Anterior cingulate cortex (tissue), 58 donors: ENCODE measurements around the gene PMPCB.

Source experiments
- DNase-seq, 58 donors: peaks; one replicate each; lab custom pipeline; 2025; lab: John Stamatoyannopoulos, UW

Gene PMPCB

DNA sequence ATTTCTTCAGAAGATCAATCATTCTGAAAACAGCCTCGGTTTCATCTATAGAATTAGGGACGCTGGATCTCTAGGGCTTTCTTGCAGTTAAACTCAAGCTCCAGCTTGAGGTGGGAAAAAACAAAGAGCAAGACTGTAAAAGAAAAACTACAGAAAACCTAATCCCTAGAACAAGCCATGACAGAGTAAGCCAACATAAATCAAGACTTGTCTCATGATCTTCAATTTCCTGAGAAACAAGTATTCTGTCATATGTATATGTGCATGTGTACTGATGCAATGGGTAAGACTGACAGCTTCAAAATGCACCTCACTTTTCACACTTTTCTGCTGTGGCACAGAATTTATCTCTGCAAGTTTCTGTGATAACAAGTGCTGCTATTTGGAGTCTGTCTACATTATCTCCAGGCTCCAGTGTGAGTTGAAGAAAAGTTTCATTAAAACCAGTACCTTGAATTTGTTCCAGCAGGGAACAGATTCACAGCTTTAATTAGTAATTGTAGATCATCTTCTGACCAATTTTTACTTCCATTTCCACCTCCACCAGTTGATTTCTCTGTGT lies 19.2 kb downstream of the PMPCB start:
- no peak for DNase-seq

DNA sequence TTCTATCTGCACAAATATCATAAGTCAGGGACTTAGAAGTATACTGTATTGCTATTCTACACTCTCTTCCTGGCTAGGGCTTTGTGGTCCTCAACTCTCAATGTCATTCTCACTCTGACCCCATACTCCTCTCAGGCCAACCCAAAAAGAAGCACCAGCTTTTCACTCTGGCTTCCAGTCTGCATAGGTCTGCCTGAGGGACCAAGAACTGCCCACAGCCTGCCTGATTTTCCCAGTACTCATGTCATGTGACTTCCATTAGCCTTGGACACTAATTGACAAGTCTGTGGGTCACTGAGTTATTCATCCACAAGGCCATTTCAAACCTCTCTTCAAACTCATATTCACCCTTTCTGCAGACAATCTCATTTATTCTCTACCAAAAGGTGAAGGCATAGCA lies 19.8 kb downstream of the PMPCB start:
- DNase-seq = no peak

DNA sequence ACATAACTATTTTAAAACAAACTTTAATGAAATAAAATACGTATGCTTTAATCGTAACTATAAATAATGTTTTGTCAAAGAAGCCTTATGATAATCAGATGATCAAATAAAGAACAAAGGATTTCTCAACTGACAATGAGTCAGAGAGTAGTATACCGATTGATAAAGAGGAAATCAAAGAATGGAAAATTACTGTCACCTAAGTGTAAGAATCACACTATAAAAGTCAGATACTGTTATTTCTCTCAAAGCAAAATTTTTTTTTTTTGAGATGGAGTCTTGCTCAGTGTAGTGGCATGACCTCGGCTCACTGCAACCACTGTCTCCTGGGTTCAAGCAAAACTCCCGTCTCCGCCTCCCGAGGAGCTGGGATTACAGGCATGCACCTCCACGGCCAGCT lies 28.5 kb downstream of the PMPCB start:
- DNase-seq = no peak

DNA sequence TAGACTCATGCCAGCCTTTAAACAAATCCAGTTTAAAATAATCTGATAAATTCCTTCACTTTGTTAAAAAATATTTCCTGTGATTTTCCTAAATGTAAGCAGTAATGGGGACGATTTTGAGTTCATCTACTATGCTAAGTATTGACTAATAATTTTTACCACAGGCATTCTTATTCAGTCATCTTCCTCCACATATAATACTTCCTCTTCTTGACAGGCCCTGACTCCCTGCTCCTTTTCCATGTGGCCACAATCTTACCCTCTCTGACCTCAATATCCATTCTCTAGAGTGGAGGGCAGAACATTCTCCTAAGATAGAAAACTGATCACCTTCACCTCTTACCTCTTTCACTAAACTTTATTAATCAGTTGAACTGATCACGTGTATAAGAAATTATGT lies 39.5 kb downstream of the PMPCB start:
- no peak for DNase-seq

- DNase-seq = no peak
Observed at GRCh38 chr7:103338864-103339263, 41.6 kb downstream of the PMPCB start.

GRCh38 chr7:103341466-103341865 lies 44.2 kb downstream of the PMPCB start:
- DNase-seq = no peak

DNA sequence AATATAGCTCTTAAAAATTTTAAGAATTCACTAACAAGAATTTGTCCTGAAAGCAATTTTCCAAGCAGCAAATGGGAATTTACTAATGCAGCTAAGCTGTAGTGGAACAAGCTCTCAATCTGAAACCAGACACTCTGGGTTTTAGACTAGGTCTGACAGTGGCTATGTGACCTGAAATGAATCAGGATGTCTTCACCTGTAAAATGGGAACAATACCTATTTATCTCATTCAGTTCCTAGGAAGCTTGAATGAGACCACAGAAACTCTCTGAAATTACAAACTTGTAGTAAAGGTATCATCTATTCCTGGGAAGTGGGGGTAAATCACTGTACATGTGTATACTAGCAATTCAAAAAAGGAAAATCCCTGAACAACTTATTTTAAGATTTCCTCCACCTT lies 46.1 kb downstream of the PMPCB start:
- DNase-seq = no peak

DNA sequence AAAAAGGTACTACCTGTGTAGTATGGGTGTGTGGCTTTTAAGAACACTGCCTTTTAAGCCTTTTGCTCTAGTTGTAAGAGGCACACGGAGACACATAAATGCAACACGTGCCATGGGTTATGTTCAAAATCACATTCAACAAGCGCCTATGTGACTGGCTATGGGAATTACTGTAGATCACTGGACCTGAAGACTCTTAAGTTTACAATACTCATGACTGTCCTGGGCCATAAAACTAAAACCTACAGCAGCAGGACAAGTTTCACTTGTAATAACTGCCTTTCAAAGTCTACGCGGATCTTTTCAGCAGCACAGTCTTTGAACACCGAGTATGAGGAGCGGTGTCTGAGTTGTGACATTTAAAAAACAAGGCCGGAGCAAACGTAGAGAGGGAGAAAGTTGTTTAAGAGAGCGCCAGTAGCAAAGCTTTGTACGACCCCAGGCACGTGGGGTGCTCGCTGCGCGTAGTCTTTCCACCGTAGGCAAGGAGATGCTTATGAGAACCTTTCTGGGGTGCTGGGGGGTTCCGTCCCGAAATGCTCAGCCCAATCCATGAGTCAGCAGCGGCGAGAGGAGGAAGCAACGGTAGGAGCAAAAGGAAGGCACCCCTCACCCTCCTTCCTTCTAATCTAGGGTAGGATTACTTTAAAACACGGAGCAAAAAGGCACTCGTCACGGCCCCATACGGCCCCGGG lies 46.7 kb downstream of the PMPCB start:
- peak in 14 of 58 donors; percentile 7 to 47 (median 30) for DNase-seq

DNA sequence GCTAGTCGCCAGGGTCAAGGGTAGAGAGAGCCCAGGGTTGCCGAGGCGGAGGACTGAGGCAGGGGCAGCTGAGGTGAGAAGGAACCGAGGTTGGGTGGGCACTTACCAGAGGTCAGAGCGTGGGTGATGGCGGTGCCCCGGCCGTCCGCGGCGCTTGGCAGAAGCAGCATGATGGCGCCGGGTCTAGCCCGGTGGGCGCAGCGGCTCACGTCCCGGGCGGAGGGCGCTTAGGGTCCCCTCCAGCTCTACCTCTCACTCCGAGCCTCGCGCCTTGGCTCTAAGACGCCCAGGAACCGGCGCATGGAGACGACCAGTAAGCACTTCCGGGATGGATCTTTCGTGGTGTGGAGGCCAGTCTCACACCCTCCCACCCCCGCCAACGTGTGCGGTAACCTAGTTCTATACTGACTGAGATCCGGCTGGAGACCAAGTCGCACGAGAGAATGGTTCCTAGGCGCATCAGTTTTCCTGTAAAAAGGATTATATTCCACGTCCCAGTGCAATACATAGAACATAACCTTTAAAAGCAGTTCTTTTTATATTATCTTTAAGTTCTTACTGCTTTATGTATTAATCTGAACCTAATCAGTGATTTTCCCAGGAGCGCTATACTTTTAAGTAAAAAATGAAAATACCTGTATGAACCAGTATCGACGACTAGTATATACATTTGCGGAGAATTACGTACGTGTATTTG lies 47.4 kb downstream of the PMPCB start, which contains the start of gene DNAJC2:
DNAJC2 (minus strand) TSS at position 315 of the 697 bp plus-strand sequence; CDS start at position 170, 145 bp downstream.
- peak; percentile 16 to 91 (median 78) for DNase-seq

DNA sequence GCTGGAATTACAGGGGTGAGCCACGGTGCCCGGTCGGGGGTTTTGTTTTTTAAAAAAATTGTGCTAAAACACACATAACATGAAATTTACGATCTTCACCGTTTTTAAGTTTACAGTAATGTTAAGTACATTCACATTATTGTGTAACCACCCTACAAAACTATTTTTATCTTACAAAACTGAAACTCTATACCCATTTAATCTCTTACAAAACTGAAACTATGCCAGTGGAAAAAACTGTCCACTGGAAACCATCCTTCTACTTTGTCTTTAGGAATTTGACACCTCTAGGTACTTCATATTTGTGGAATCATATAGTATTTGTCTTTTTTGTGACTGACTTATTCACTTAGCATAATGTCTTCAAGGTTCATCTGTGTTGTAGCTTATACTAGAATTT lies 49.2 kb downstream of the PMPCB start:
- DNase-seq = no peak

GRCh38 chr7:103347507-103348267 lies 50.5 kb downstream of the PMPCB start, which contains the start of gene PSMC2:
TSS of gene PSMC2 (plus strand) at chr7:103347643. CDS start at chr7:103347712, 69 bp downstream.
- peak in 57 of 58 donors; percentile 36 to 90 (median 74) for DNase-seq

- no peak for DNase-seq
Observed at GRCh38 chr7:103348452-103348851, 51.2 kb downstream of the PMPCB start.

DNA sequence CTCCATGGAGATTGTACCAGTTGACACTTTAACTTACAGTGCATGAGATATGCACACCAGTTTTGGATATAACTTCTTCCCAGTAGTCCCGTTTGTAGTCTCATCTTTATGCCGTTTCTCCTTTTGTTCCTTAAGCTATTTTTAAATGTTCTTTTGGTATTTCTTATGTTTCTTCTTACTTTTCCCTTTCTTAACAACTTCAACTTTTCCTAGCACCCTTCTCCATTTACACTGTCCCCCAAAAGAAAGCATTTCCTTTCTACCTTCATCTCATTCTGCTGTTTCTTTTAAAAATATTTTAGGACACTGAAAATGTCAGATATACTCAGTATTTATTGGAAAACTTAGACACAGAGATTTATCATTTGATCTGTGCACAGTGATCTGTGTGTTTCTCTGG lies 51.7 kb downstream of the PMPCB start:
- DNase-seq = no peak

GRCh38 chr7:103349805-103350204 lies 52.6 kb downstream of the PMPCB start:
- no peak for DNase-seq
